GM12801 (cell line): ENCODE results near the gene COL4A2.

ENCODE experiments used
- CTCF ChIP-seq: IDR thresholded peaks from one replicate; pipeline ENCODE4 v1.5.1; 2011; ENCODE audit warnings: control low read depth; ENCODE audit not compliant: insufficient read length; ENCODE audit errors: extremely low read depth

COL4A2 gene

GRCh38 chr13:110299283-110299840, 7.7 kb upstream of the COL4A2 start:
- no peak for TF ChIP-seq CTCF

- no peak for TF ChIP-seq CTCF
Observed at GRCh38 chr13:110300090-110300815, 6.8 kb upstream of the COL4A2 start.

GRCh38 chr13:110301083-110301482, 6.0 kb upstream of the COL4A2 start:
- TF ChIP-seq CTCF, result no peak

- TF ChIP-seq CTCF, result no peak
Observed at GRCh38 chr13:110301606-110302553, 5.2 kb upstream of the COL4A2 start.

GRCh38 chr13:110302997-110303396, 4.1 kb upstream of the COL4A2 start:
- no peak for TF ChIP-seq CTCF

- TF ChIP-seq CTCF, result no peak
Observed at GRCh38 chr13:110303644-110304043, 3.4 kb upstream of the COL4A2 start.

GRCh38 chr13:110304256-110304655, 2.8 kb upstream of the COL4A2 start:
- TF ChIP-seq CTCF, result no peak
